RWPE2 (cell line): ENCODE results near the gene ST8SIA1.

ENCODE experiments used
- ATAC-seq: fragments of 200-7000 bp; cut with Tn5 transposase; 3 replicates; pipeline ENCODE4 v1.9.1; 2021; ENCODE audit warnings: low read depth
- DNase-seq: peaks from one replicate; pipeline ENCODE4 v3.0.0-alpha.2; 2020; ENCODE audit warnings: low spot score
- H3K27ac ChIP-seq: fragments of 450-650 bp; 2 replicates; pipeline ENCODE4 v1.5.1; 2017; ENCODE audit warnings: mild to moderate bottlenecking; ENCODE audit not compliant: poor library complexity, severe bottlenecking
- H3K27me3 ChIP-seq: fragments of 250-450 bp; sonication (Bioruptor Pico); 2 replicates; pipeline ENCODE4 v1.5.1; 2021; ENCODE audit warnings: mild to moderate bottlenecking, moderate library complexity; ENCODE audit not compliant: insufficient read depth, poor library complexity, severe bottlenecking
- H3K36me3 ChIP-seq: fragments of 250-450 bp; sonication (Bioruptor Pico); 2 replicates; pipeline ENCODE4 v1.5.1; 2020; ENCODE audit warnings: low read depth, mild to moderate bottlenecking, moderate library complexity
- H3K4me1 ChIP-seq: fragments of 250-450 bp; sonication (Bioruptor Pico); 2 replicates; pipeline ENCODE4 v1.5.1; 2021; ENCODE audit warnings: mild to moderate bottlenecking, moderate library complexity; ENCODE audit not compliant: insufficient read depth, poor library complexity, severe bottlenecking
- H3K4me3 ChIP-seq: fragments of 250-450 bp; sonication (Bioruptor Pico); 2 replicates; pipeline ENCODE4 v1.5.1; 2021; ENCODE audit warnings: mild to moderate bottlenecking, moderate library complexity; ENCODE audit not compliant: severe bottlenecking
- H3K9me3 ChIP-seq: fragments of 250-450 bp; sonication (Bioruptor Pico); 2 replicates; pipeline ENCODE4 v1.5.1; 2021; ENCODE audit warnings: mild to moderate bottlenecking, moderate library complexity; ENCODE audit not compliant: severe bottlenecking
- TF ChIP-seq, protein P1 (sequence below): fragments of 450-650 bp; IDR thresholded peaks from one replicate; pipeline ENCODE4 v1.5.1; 2017; ENCODE audit warnings: mild to moderate bottlenecking, moderate library complexity; ENCODE audit not compliant: poor library complexity, severe bottlenecking

Gene ST8SIA1

DNA sequence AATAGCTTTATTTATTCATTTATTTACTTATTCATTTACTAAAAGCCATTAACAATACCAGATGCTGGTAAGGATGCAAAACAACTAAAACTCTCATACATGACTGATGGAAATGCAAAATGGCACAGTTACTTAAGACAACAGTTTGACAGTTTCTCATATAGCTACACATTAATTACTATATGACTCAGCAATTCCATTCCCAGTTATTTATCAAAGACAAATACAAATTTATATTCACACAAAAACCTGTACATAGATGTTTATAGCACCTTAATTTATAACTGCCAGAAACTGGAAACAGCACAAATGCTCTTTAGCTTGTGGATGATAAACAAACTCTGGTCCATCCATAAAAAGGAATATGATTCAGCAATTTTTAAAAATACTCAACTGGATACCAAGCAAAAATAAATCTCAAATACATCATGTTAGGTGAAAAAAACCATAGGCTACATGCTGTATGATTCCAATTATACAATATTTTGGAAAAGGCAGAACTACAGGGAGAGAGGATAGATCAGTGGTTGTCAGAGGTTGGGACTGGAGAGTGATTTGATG lies 37.9 kb upstream of the ST8SIA1 start:
- Histone ChIP-seq H3K9me3 (no peaks in the 10 kb centered on the region), H3K4me1 (no peaks in the 10 kb centered on the region), H3K27me3 (no peaks in the 10 kb centered on the region), H3K27ac (no peak overlapping the region), H3K36me3 (no peaks in the 10 kb centered on the region), H3K4me3 (no peak overlapping the region)
- no peak for ATAC-seq
- DNase-seq, result no peak
- TF ChIP-seq, protein P1, sequence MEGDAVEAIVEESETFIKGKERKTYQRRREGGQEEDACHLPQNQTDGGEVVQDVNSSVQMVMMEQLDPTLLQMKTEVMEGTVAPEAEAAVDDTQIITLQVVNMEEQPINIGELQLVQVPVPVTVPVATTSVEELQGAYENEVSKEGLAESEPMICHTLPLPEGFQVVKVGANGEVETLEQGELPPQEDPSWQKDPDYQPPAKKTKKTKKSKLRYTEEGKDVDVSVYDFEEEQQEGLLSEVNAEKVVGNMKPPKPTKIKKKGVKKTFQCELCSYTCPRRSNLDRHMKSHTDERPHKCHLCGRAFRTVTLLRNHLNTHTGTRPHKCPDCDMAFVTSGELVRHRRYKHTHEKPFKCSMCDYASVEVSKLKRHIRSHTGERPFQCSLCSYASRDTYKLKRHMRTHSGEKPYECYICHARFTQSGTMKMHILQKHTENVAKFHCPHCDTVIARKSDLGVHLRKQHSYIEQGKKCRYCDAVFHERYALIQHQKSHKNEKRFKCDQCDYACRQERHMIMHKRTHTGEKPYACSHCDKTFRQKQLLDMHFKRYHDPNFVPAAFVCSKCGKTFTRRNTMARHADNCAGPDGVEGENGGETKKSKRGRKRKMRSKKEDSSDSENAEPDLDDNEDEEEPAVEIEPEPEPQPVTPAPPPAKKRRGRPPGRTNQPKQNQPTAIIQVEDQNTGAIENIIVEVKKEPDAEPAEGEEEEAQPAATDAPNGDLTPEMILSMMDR, result no peak

DNA sequence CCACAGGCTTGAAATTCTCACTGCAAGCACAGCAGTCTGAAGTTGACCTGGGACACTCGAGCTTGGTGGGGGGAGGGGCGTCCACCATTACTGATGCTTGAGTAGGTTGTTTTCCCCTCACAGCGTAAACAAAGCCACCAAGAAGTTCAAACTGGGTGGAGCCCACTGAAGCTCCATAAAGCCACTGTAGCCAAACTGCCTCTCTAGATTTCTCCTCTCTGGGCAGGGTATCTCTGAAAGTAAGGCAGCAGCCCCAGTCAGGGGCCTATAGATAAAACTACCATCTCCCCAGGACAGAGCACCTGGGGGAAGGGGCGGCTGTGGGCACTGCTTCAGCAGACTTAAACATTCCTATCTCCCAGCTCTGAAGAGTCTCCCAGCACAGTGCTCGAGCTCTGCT lies 31.7 kb upstream of the ST8SIA1 start:
- Histone ChIP-seq H3K4me3 (no peak overlapping the region), H3K4me1 (no peaks in the 10 kb centered on the region), H3K36me3 (no peaks in the 10 kb centered on the region), H3K9me3 (no peaks in the 10 kb centered on the region), H3K27me3 (no peaks in the 10 kb centered on the region), H3K27ac (no peak overlapping the region)
- ATAC-seq (no peak), DNase-seq (no peak)
- TF ChIP-seq, protein P1, result no peak

DNA sequence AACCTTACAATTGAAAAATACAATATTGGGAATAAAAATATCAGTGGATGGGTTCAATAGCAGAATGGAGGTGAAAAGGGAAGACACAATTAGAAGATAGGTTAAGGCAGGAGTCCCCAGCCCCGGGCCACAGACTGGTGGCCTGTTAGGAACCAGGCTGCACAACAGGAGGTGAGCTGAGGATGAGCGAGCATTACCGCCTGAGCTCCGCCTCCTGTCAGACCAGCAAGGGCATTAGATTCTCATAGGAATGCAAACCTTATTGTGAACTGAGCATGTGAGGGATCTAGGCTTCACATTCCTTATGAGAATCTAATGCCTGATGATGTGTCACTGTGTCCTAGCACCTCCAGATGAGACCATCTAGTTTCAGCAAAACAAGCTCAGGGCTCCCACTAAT lies 27.3 kb upstream of the ST8SIA1 start:
- no peak overlapping the region for H3K4me3 ChIP-seq
- ATAC-seq (no peak), DNase-seq (no peak)
- H3K9me3 ChIP-seq, result no peaks in the 10 kb centered on the region
- no peak overlapping the region for H3K27ac ChIP-seq
- no peaks in the 10 kb centered on the region for H3K36me3 ChIP-seq
- TF ChIP-seq, protein P1, result no peak
- no peaks in the 10 kb centered on the region for H3K4me1 ChIP-seq
- H3K27me3 ChIP-seq, result no peaks in the 10 kb centered on the region

DNA sequence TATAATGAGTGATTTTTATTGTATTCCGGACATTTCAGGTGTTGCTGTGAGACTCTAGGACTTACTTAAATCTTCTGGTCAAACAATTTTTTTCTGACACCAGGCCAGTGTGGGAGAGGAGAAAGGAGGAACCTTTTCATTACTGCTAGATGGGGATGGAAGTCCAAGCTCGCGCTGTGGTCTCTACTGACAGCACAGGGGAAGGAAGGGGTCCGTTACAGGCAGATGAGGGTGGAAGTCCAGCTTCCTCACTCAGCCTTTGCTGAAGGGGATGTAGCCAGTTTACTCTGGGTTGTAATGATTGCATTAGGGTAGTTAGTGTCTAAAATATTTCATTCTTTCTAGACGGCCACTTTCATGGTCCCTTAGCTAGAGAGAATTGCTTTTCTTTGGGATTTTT lies 26.3 kb upstream of the ST8SIA1 start:
- ATAC-seq, result no peak
- TF ChIP-seq, protein P1, result no peak
- Histone ChIP-seq H3K4me3 (no peak overlapping the region), H3K9me3 (no peaks in the 10 kb centered on the region), H3K27me3 (no peaks in the 10 kb centered on the region), H3K36me3 (no peaks in the 10 kb centered on the region), H3K27ac (no peak overlapping the region), H3K4me1 (no peaks in the 10 kb centered on the region)
- DNase-seq, result no peak

DNA sequence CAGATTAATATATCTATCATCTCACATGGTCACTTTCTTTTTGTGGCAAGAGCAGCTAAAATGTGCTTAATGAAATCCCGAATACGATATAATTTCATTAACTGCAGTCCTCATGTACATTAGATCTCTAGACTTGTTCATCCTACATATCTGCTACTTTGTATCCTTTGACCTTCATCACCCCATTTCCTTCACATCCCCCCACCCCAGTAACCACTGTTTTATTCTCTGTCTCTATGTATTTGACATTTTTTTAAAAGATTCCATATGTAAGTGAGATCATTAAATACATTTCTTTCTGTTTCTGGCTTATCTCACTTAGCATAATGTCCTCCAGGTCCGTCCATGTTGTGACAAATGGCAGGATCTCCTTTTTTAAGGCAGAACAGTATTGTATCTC lies 23.0 kb upstream of the ST8SIA1 start:
- H3K36me3 ChIP-seq, result no peaks in the 10 kb centered on the region
- ATAC-seq (no peak), DNase-seq (no peak)
- TF ChIP-seq, protein P1, result no peak
- H3K4me1 ChIP-seq, result no peaks in the 10 kb centered on the region
- no peak overlapping the region for H3K4me3 ChIP-seq
- no peak overlapping the region for H3K27ac ChIP-seq
- H3K9me3 ChIP-seq, result no peaks in the 10 kb centered on the region
- no peaks in the 10 kb centered on the region for H3K27me3 ChIP-seq
